Measurements from ENCODE around the gene CDC42BPA.

The CDC42BPA gene

DNA sequence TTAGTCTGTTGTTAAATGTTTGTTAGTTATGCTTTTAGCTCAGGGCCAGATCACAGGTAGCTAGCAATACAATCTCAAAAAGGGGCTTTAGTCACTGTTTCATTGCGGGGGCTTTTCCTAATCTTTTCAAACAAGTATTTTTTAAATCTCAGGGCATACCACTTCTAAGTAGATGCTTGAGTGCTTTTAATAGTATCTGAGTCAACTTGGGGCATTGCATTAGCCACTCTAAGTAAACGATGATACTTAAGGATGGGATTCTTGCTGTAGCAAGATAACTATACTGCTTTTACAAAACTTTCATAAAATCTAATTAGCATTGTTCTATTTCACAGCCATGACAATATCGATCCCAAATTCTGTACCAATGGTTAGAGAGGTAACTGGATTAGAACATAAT is 11.6 kb downstream of the CDC42BPA start:
- TF ChIP-seq GATA3 (IDR thresholded peaks at IDR 0.05; ENCODE audit: low read depth, low read length): no peak
- no peak for TF ChIP-seq GATA2 (IDR thresholded peaks at IDR 0.05; ENCODE audit: low read depth, low read length)

DNA sequence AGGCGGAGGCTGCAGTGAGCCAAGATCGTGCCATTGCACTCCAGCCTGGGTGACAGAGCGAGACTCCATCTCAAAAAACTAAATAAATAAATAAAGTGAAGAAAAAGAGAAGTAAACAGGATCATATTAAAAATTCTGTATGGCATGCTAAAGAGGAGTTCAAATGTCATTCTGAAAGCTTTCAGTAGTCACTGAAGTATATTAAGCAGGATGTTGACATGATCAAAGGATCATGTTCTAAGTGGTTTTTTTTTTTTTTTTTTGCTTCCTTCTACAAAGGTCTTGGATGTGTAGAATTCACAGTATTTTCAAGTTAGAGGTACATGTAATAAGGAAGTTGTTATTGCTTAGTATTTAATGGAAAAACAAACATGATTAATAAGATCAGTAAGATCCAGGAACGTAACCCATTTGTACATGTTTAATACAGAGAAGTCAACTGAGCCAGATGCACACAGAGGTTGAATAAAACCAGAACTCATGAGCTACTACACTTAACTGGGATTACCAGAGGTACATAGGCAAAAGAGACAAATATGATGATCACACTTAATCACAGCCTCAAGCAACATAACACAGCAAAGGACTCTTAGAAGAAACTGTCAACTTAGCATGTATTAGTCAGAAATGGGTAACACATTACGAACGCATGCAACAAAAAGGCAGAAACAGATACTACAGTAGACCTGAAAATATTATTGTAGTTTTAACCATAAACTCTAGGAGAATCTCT is 12.2 kb downstream of the CDC42BPA start:
- TF ChIP-seq GATA3 (IDR thresholded peaks at IDR 0.05; ENCODE audit: low read depth, low read length) (no peak), GATA2 (IDR thresholded peaks at IDR 0.05; ENCODE audit: low read depth, low read length) (no peak)

DNA sequence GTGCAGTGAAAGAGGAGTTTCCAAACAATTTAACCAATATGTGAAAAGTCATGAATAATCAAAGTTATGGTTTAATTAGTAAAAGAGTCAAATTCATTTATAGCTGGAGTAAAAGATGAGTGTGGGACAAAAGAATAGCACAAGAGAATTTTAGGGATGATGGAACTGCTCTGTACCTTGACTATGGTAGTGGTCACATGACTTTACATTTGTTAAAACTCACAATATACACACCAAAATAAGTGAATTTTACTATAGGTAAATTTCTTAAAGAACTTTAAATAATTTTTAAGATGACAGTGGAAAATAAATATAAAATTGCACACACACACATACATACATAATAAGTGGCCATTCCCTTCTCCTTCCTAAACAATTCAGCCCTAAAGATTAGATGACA is 13.6 kb downstream of the CDC42BPA start:
- TF ChIP-seq GATA2 (IDR thresholded peaks at IDR 0.05; ENCODE audit: low read depth, low read length): no peak
- TF ChIP-seq GATA3 (IDR thresholded peaks at IDR 0.05; ENCODE audit: low read depth, low read length): no peak

DNA sequence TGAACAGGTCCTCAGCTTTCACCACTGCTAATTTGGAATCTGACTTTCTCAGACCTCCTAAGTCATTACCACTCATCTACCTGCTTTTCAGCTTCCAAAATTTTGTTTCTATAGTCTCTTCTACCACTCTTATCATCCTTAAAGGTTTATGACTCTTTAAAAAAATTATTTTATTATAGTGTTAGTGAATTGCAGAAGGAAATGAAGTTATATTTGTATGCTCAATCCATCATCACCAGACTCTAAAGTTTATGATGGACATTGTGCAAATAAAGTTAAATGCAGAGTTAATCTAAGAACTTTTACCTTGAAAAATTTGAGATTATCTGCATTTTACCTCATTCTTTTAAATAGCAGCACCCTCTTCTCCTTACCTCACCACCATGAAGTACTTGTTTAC is 14.6 kb downstream of the CDC42BPA start:
- TF ChIP-seq GATA3 (IDR thresholded peaks at IDR 0.05; ENCODE audit: low read depth, low read length) (no peak), GATA2 (IDR thresholded peaks at IDR 0.05; ENCODE audit: low read depth, low read length) (no peak)

DNA sequence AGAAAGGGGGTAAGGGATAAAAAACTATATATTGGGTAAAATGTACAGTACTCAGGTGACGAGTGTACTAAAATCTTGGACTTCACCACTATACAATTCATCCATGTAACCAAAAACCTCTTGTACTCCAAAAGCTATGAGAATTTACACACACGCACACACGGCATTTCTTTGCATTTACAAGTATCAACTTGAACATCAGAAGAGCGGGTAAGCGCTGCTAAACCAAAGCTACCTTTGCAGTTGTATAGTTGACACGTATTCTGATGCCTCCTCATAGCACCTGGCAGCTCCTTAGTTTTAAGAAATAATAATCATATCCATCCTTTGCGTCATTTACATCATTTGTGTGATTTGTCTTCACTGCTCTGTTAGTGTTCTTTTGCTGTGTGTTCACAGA is 17.6 kb downstream of the CDC42BPA start:
- TF ChIP-seq GATA2 (IDR thresholded peaks at IDR 0.05; ENCODE audit: low read depth, low read length) (no peak), GATA3 (IDR thresholded peaks at IDR 0.05; ENCODE audit: low read depth, low read length) (no peak)

DNA sequence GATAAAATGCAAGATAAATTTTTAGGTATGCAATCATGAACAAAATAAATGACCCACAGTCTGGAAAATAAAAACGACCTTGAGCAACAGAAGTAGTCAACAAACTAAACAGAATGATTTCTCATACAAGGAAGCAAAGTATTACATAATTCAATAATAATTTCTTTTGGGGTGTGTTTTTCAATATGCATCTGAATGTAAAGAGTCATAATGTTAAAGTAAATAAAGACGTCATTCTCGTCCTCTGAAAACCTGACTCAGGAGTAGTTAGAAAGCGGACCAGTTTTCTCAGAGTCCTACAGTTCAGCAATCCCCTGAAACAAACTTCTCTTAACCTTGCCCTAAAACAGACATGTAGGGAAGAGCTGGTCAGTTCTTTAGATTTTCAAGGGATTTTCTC is 18.6 kb downstream of the CDC42BPA start:
- no peak for TF ChIP-seq GATA3 (IDR thresholded peaks at IDR 0.05; ENCODE audit: low read depth, low read length)
- TF ChIP-seq GATA2 (IDR thresholded peaks at IDR 0.05; ENCODE audit: low read depth, low read length): no peak

DNA sequence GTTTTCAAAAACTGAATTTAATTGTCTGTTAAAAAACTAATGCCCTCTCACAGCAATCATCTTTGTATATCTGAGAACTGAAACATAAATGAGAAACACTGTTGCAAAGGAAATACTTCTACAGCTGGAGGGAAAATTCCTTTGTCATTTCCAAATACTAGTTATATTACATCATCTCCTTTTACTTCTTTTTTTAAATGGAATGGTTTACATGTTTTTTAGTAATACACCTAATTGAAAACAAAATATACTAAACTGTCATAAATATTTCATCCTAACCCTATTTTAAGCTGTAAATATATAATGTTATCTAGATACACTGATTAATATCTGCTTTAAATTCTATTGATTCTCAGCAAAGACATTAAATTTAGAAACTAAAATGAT is 19.1 kb downstream of the CDC42BPA start:
- TF ChIP-seq GATA2 (IDR thresholded peaks at IDR 0.05; ENCODE audit: low read depth, low read length) (no peak), GATA3 (IDR thresholded peaks at IDR 0.05; ENCODE audit: low read depth, low read length) (no peak)

DNA sequence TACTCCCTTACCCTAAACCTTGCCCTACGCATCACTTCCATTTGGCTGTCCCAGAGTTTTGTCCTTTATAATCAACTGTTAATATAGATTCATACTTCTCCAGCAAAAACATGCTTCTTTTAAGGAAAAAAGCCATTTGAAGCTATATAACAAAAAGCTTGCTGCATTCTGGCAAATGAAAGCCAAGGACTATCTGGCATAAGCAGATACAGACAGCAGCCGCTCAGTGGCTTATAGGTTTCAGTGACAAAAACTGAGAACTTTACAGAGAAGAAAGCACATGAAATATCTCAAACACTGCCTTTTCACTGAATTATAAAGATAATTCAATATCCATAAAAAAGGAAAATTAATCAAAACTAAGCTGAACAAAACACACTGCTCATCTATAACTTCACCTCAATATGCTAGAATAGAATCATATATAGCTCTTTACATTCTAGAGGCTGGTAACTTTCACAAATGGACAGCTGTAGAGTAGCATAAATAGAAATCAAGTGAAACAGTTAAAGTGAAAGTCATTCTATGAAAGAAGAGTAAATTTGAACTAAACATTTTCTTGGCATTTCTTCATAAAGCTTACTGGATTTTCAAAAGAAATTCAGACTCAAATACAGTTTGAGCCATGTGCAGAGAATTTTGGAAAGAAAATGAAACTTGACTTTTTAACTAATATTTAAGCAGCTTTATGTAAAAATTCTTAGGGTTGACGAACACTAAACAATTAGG is 19.6 kb downstream of the CDC42BPA start:
- TF ChIP-seq GATA3 (IDR thresholded peaks at IDR 0.05; ENCODE audit: low read depth, low read length) (no peak), GATA2 (IDR thresholded peaks at IDR 0.05; ENCODE audit: low read depth, low read length) (no peak)

DNA sequence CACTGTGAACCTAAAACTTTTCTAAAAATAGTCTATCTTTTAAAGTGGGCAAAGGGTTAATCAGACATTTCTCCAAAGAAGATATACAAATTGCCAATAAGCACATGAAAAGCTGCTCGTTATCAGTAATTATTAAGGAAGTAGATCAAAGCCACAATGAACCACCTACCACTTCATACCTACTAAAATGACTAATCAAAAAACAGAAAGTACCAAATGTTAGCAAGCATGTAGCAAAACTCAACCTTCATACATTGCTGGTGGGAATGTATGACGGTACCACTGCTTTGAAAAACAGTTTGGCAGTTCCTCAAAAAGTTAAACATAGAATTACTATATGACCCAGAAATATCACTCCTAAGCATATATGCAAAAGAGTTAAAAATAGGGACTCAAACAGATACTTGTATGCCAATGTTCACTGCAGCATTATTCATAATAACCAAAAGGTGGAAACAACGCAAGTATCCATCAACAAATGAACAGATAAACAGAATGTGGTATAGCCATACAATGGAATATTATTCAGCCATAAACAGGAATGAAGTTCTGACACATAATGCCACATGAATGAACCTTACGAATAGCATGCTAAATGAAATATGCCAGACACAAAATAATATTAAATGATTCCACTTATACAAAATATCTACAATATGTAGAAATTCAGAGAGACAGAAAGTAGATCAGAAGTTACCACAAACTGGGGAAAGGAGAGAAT is 21.1 kb downstream of the CDC42BPA start:
- no peak for TF ChIP-seq GATA2 (IDR thresholded peaks at IDR 0.05; ENCODE audit: low read depth, low read length)
- TF ChIP-seq GATA3 (IDR thresholded peaks at IDR 0.05; ENCODE audit: low read depth, low read length): no peak

DNA sequence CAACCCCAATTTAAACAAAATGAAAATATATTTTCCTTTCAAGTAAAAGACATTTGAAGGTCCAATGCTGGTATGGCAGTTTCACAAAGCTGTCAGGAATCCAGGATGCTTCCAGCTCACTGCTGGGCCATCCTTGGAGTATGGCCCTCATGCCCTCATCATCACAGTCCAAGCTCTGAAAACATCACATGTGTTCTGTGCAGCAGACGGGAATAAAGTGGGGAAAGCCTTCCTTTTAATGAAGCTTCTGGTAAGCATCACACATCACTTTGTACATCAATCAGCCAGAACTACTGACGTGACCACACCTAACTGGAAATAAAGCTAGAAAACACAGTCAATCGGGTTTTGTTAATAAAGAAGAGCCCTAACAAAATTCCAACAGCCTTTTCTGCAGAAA is 22.7 kb downstream of the CDC42BPA start:
- TF ChIP-seq GATA2 (IDR thresholded peaks at IDR 0.05; ENCODE audit: low read depth, low read length) (no peak), GATA3 (IDR thresholded peaks at IDR 0.05; ENCODE audit: low read depth, low read length) (no peak)

DNA sequence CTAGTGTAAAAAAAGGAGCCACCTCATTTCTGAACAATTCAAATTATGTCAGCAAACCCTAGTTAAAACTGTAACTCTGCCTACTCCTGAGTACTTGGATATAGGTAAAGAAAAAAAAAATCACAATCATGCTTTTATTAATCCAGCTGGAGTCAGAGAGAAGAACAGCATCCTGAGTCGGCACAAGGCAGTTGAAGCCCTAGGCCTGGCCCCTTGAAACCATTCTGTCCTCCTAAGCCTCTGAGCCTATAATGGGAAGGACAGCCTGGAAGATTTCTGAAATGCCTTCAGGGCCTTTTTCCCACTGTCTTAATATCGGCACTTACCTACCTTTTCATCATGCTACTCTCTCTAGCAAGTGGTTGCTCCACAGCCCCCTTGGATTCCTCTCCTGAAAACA is 32.5 kb downstream of the CDC42BPA start:
- no peak for TF ChIP-seq GATA2 (IDR thresholded peaks at IDR 0.05; ENCODE audit: low read depth, low read length)
- no peak for TF ChIP-seq GATA3 (IDR thresholded peaks at IDR 0.05; ENCODE audit: low read depth, low read length)

DNA sequence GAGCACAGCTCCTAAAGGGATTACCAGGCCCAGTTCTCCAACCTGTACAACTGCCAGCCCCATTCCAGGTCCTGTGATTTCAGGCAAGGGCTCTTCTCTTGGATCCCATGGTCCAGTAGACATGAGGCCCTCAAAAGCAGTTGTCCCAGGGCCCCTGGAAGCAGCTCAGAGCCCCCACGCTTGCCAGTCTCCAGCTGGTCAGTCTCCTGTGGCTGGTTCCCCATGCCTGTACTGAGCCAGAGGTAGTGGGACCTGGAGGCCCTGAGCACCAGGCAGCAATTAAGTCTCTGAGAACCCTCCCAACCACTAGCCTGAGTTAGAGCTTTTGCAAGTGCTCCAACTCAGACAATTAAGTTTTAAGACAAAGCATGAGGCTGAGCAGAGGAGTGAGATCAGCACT is 36.9 kb downstream of the CDC42BPA start:
- TF ChIP-seq GATA3 (IDR thresholded peaks at IDR 0.05; ENCODE audit: low read depth, low read length) (no peak), GATA2 (IDR thresholded peaks at IDR 0.05; ENCODE audit: low read depth, low read length) (no peak)

DNA sequence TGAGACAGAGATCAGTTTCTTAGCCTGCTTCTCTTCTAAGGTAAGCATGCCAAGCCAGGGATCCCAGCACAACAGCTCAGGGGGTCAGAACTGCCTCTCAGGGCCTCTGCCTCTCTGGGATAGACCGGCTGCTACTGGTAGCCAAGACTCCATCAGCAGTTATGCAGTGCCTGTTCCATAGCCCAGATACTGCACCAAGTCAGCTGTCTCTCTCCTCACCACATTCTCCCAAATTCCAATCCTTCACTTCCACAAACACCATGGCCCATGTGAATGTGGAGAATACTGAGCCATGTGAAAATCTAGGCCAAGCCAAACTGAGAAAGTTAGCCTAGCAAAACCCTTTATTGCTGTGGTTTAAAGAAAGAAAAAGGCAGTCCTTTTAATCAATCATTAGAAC is 37.5 kb downstream of the CDC42BPA start:
- TF ChIP-seq GATA3 (IDR thresholded peaks at IDR 0.05; ENCODE audit: low read depth, low read length): no peak
- TF ChIP-seq GATA2 (IDR thresholded peaks at IDR 0.05; ENCODE audit: low read depth, low read length): no peak

DNA sequence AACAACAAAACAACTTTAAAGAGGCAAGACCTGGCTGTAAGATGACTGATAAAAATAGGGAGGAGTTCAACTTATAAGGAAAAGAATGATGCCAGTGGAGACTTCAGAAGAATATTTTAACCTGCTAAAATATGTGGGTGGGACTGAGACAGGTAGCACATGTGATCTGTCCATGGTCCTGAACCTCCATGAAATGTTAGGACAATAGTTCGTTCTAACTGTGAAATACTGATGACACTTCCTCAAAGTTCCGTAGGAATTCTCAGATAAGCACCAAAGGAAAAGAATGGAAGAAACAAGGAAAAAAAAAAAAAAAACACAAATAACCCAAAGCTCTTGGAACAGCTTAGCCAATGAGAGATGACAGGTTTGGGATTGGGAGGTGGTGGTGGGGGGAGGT is 44.7 kb downstream of the CDC42BPA start:
- TF ChIP-seq GATA2 (IDR thresholded peaks at IDR 0.05; ENCODE audit: low read depth, low read length) (no peak), GATA3 (IDR thresholded peaks at IDR 0.05; ENCODE audit: low read depth, low read length) (no peak)

DNA sequence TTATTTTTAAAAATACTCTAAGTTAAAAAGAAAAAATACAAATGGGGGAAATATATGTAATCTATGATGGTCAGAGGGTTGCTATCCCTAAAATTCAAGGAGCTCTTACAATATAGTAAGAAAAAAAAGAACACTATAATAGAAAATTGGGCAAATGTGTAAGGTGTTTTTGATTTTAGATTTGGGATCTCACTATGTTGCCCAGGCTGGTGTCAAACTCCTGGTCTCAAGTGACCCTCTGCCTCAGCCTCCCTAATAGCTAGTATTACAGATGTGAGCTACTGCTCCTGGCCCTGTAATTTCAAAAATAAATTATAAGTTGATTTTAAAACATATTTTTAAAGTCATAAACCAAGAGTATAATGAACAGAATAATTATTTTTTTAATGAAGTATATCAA is 45.9 kb downstream of the CDC42BPA start:
- TF ChIP-seq GATA3 (IDR thresholded peaks at IDR 0.05; ENCODE audit: low read depth, low read length) (no peak), GATA2 (IDR thresholded peaks at IDR 0.05; ENCODE audit: low read depth, low read length) (no peak)

Measured in SH-SY5Y (cell line).